Measurements from ENCODE around the gene DNAJB12.

- TF ChIP-seq HDAC2 (IDR thresholded peaks at IDR 0.05) (no peak), CTCF (IDR thresholded peaks at IDR 0.05 in 2 of 3, conservative IDR thresholded peaks at IDR 0.05 in 1 of 3; ENCODE audit: control insufficient read depth in 2 of 3, extremely low read depth in 1 of 3, insufficient read depth in 1 of 3, low read depth in 3 of 3, low read length in 3 of 3) (no peak)
Measured at GRCh38 chr10:72349438-72349837, 5.3 kb downstream of the DNAJB12 start.

Data from GM12878 (cell line).